Neural progenitor cell (in vitro differentiated cells): Measurements from ENCODE around the gene NUBP2. TPM values are rescaled to one million over a fixed set of nuclear protein-coding genes. Genes with fewer than 3 reads are reported as not detected.
"Not testable (repeated sequence)": the region's sequence is repeated elsewhere in the genome, so short reads cannot be mapped to it uniquely, and the experiment has no call there.

Source experiments
- DNase-seq: peaks from one replicate; pipeline ENCODE4 v3.0.0-alpha.2; 2016; ENCODE audit warnings: low spot score
- H2AFZ ChIP-seq: fragments of 200-600 bp; sonication (generic); replicated peaks from 2 replicates; pipeline ENCODE4 v1.6.1; 2016; ENCODE audit warnings: antibody characterized with exemption
- H3F3A ChIP-seq: fragments of 200-600 bp; sonication (generic); 2 replicates; pipeline ENCODE4 v1.6.1; 2016; ENCODE audit warnings: antibody characterized with exemption, low read depth
- H3K27ac ChIP-seq: fragments of 200-600 bp; sonication (generic); 2 replicates; pipeline ENCODE4 v1.5.1; 2016; ENCODE audit warnings: mild to moderate bottlenecking
- H3K27me3 ChIP-seq: fragments of 200-600 bp; sonication (generic); 2 replicates; pipeline ENCODE4 v1.6.1; 2016; ENCODE audit warnings: mild to moderate bottlenecking, moderate library complexity
- H3K36me3 ChIP-seq: fragments of 200-600 bp; sonication (generic); 2 replicates; pipeline ENCODE4 v1.5.1; 2016
- H3K4me1 ChIP-seq: fragments of 200-600 bp; sonication (generic); 2 replicates; pipeline ENCODE4 v1.6.1; 2016; ENCODE audit warnings: mixed run types
- H3K4me2 ChIP-seq: fragments of 200-600 bp; sonication (generic); 2 replicates; pipeline ENCODE4 v1.6.1; 2016
- H3K4me3 ChIP-seq: fragments of 200-600 bp; sonication (generic); 2 replicates; pipeline ENCODE4 v1.5.1; 2016
- H3K79me2 ChIP-seq: fragments of 200-600 bp; sonication (generic); 2 replicates; pipeline ENCODE4 v1.6.1; 2016; ENCODE audit warnings: low read depth
- H3K9ac ChIP-seq: fragments of 200-600 bp; sonication (generic); 2 replicates; pipeline ENCODE4 v1.6.1; 2016
- H3K9me3 ChIP-seq: fragments of 200-600 bp; sonication (generic); 2 replicates; pipeline ENCODE4 v1.5.1; 2016; ENCODE audit warnings: low read depth
- H4K20me1 ChIP-seq: fragments of 200-600 bp; sonication (generic); 2 replicates; pipeline ENCODE4 v1.6.1; 2016; ENCODE audit warnings: low read depth
- H3K27ac Mint-ChIP-seq: 3 replicates; pipeline ENCODE4 v1.8.0; 2021; ENCODE audit warnings: mixed read lengths
- H3K27me3 Mint-ChIP-seq: 2 replicates; pipeline ENCODE4 v1.8.0; 2022; ENCODE audit warnings: low read depth, mild to moderate bottlenecking, inconsistent platforms, moderate library complexity, mixed read lengths; ENCODE audit not compliant: insufficient read depth
- H3K36me3 Mint-ChIP-seq: 3 replicates; pipeline ENCODE4 v1.8.0; 2021; ENCODE audit warnings: mixed read lengths
- H3K4me1 Mint-ChIP-seq: 3 replicates; pipeline ENCODE4 v1.8.0; 2021; ENCODE audit warnings: mixed read lengths
- H3K4me3 Mint-ChIP-seq: 3 replicates; pipeline ENCODE4 v1.8.0; 2021; ENCODE audit warnings: mild to moderate bottlenecking, moderate library complexity, mixed read lengths
- H3K9me3 Mint-ChIP-seq: 3 replicates; pipeline ENCODE4 v1.8.0; 2020; ENCODE audit warnings: mixed read lengths
- EZH2 ChIP-seq: fragments of 200-600 bp; sonication (generic); IDR thresholded peaks from 2 replicates; pipeline ENCODE4 v1.6.1; 2017; ENCODE audit warnings: antibody characterized with exemption, mild to moderate bottlenecking, moderate library complexity
- EZH2phosphoT487 ChIP-seq: fragments of 200-600 bp; sonication (generic); IDR thresholded peaks from 2 replicates; pipeline ENCODE4 v1.6.1; 2017; ENCODE audit warnings: antibody characterized with exemption
- total RNA-seq: library from RNA; depleted of rRNA; stranded (reverse); fragments of >200 nt; gene quantifications from 2 replicates; pipeline ENCODE4 v1.2.3, GENCODE V29; 2015; ENCODE audit warnings: low replicate concordance
- TF ChIP-seq, protein P1 (sequence below): fragments of 200-600 bp; sonication (generic); IDR thresholded peaks from 2 replicates; pipeline ENCODE4 v1.5.1; 2017; ENCODE audit warnings: antibody characterized with exemption, mild to moderate bottlenecking

Gene NUBP2
- total RNA-seq, 1 donor from 2014 or later = 22.8 TPM

DNA sequence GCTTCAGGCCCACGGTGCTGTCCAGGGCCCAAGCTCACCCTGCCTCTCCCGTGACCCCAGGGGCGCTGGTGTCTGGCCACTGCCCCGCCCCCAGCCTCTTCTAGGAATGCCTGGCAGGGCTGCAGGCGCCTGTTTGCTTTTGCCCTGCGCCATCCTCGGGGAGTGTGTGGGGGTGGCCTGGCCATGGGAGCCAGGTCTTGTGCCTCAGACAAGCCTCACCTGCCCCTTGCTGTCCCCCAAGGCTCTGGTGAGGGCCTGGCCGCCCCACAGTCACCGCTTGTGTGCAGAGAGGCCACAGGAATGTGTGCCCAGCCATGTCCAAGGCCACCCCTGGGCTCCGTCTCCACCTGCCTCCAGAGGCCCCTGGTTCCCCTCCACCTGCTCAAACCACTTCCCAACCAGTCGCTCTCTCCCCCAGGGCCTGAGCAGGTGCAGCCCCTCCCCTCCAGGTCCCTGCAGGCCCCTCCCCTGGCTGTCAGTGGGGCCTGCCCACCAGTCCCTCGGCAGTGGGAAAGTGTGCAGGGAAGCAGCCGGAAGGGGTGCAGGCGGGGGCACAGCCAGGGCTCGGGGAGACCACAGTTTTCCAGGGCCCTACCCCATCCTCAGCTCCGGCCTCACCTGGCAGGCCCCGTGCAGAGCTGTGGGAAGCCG, 11.6 kb downstream of the NUBP2 start:
- Histone ChIP-seq H3K79me2 (no peaks in the 10 kb centered on the region), H3K4me1 (no peaks in the 10 kb centered on the region), H4K20me1 (no peaks in the 10 kb centered on the region), H3K9ac (no peak overlapping the region), H3K36me3 (no peaks in the 10 kb centered on the region), H3F3A (no peaks in the 10 kb centered on the region), H2AFZ (no peak overlapping the region), H3K27ac (no peak overlapping the region), H3K4me3 (no peak overlapping the region), H3K27me3 (no peaks in the 10 kb centered on the region), H3K9me3 (no peaks in the 10 kb centered on the region), H3K4me2 (no peak overlapping the region)
- Mint-ChIP-seq H3K4me3 (no peak overlapping the region), H3K27ac (no peak overlapping the region), H3K9me3 (peaks cover 7% of the 10 kb centered on the region), H3K4me1 (no peaks in the 10 kb centered on the region), H3K27me3 (no peaks in the 10 kb centered on the region), H3K36me3 (peaks cover 5% of the 10 kb centered on the region)
- DNase-seq = no peak
- TF ChIP-seq EZH2 = no peak
- TF ChIP-seq EZH2phosphoT487 = no peak
- TF ChIP-seq, protein P1, sequence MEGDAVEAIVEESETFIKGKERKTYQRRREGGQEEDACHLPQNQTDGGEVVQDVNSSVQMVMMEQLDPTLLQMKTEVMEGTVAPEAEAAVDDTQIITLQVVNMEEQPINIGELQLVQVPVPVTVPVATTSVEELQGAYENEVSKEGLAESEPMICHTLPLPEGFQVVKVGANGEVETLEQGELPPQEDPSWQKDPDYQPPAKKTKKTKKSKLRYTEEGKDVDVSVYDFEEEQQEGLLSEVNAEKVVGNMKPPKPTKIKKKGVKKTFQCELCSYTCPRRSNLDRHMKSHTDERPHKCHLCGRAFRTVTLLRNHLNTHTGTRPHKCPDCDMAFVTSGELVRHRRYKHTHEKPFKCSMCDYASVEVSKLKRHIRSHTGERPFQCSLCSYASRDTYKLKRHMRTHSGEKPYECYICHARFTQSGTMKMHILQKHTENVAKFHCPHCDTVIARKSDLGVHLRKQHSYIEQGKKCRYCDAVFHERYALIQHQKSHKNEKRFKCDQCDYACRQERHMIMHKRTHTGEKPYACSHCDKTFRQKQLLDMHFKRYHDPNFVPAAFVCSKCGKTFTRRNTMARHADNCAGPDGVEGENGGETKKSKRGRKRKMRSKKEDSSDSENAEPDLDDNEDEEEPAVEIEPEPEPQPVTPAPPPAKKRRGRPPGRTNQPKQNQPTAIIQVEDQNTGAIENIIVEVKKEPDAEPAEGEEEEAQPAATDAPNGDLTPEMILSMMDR = no peak

- Histone ChIP-seq H3K9ac (no peak overlapping the region), H3K4me3 (no peak overlapping the region), H4K20me1 (no peaks in the 10 kb centered on the region), H3K4me2 (no peak overlapping the region), H3K36me3 (no peaks in the 10 kb centered on the region), H3K27me3 (no peaks in the 10 kb centered on the region), H3K4me1 (no peaks in the 10 kb centered on the region), H3F3A (no peaks in the 10 kb centered on the region), H2AFZ (no peak overlapping the region), H3K79me2 (no peaks in the 10 kb centered on the region), H3K27ac (no peak overlapping the region), H3K9me3 (no peaks in the 10 kb centered on the region)
- H3K27ac Mint-ChIP-seq = no peak overlapping the region
- no peak overlapping the region for H3K4me3 Mint-ChIP-seq
- no peak for DNase-seq
- peaks cover 6% of the 10 kb centered on the region for H3K36me3 Mint-ChIP-seq
- no peaks in the 10 kb centered on the region for H3K4me1 Mint-ChIP-seq
- no peaks in the 10 kb centered on the region for H3K27me3 Mint-ChIP-seq
- H3K9me3 Mint-ChIP-seq = peaks cover 9% of the 10 kb centered on the region
- no peak for TF ChIP-seq EZH2
- TF ChIP-seq, protein P1 = no peak
- TF ChIP-seq EZH2phosphoT487 = no peak
These were observed 12.3 kb downstream of the NUBP2 start for GRCh38 chr16:1794908-1795666.

DNA sequence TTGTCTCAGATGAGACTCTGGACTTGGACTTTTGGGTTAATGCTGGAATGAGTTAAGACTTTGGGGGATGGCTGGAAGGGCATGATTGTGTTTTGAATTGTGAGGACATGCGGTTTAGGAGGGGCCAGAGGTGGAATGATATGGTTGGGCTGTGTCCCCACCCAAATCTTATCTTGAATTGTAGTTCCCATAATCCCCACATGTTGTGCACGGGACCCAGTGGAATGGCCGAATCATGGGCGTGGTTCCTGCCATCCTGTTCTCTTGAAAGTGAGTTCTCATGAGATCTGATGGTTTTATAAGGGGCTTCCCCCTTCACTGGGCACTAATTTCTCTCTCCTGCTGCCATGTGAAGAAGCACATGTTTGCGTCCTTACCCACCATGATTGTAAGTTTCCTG, 16.5 kb downstream of the NUBP2 start:
- H4K20me1 ChIP-seq, DNase-seq, H3F3A ChIP-seq, H3K4me1 ChIP-seq, H3K9me3 ChIP-seq, H3K4me3 Mint-ChIP-seq, H3K27me3 ChIP-seq, H3K27ac Mint-ChIP-seq, H3K27ac ChIP-seq, H3K9me3 Mint-ChIP-seq, H3K4me3 ChIP-seq, H3K27me3 Mint-ChIP-seq, H3K36me3 Mint-ChIP-seq, H3K79me2 ChIP-seq, H3K4me1 Mint-ChIP-seq, H3K4me2 ChIP-seq, H2AFZ ChIP-seq, H3K9ac ChIP-seq, H3K36me3 ChIP-seq: not testable (repeated sequence)

DNA sequence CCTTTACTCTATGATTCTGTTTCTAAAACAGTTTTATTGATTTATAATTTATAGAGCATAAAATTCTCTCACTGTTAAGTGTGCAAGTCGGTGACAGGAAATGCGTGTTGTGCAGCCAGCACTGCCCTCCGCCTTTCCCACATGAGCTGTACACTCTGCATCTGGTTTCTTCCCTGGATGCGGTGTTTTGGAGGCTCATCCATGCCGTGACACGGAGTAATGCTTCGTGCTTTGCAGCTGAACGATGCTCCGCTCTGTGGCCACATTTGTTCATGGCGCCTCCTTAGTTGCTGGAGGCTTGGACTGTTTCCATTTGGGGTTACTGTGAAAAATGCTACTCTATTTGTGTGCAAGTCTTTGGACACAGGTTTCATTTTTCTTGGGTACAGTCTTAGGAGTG, 17.9 kb downstream of the NUBP2 start:
- Histone ChIP-seq H3K27me3 (no peaks in the 10 kb centered on the region), H3K4me1 (no peaks in the 10 kb centered on the region), H4K20me1 (no peaks in the 10 kb centered on the region), H3F3A (no peaks in the 10 kb centered on the region), H3K36me3 (no peaks in the 10 kb centered on the region), H3K4me3 (no peak overlapping the region), H2AFZ (no peak overlapping the region), H3K9me3 (no peaks in the 10 kb centered on the region), H3K4me2 (no peak overlapping the region), H3K27ac (no peak overlapping the region), H3K9ac (no peak overlapping the region), H3K79me2 (no peaks in the 10 kb centered on the region)
- Mint-ChIP-seq H3K4me1 (no peaks in the 10 kb centered on the region), H3K27me3 (peaks cover 3% of the 10 kb centered on the region), H3K9me3 (peaks cover 9% of the 10 kb centered on the region), H3K27ac (no peak overlapping the region), H3K36me3 (peaks cover 9% of the 10 kb centered on the region), H3K4me3 (no peak overlapping the region)
- DNase-seq = no peak
- TF ChIP-seq, protein P1 = no peak
- TF ChIP-seq EZH2phosphoT487 (no peak), EZH2 (no peak)
